CD14-positive monocyte (primary cell): ENCODE results near the gene SLC16A13. TPM values are rescaled to one million over a fixed set of nuclear protein-coding genes. Genes with fewer than 3 reads are reported as not detected.
A peak's percentile ranks its signal among the peaks of the same experiment; 100 is the strongest.

Experiments used
- DNase-seq, 3 donors: peaks; one replicate each; pipeline ENCODE4 v3.0.0-alpha.2; 2011 to 2022
- H2AFZ ChIP-seq: 2 replicates; pipeline ENCODE4 v1.6.0; 2012; ENCODE audit warnings: mild to moderate bottlenecking, low read depth, low read length, inconsistent platforms; ENCODE audit not compliant: insufficient read depth, poor library complexity, severe bottlenecking
- H3K27ac ChIP-seq, 2 donors: 1 replicate in 1 of 2; 2 replicates in 1 of 2; pipeline ENCODE4 v1.5.1; 2012 to 2013; ENCODE audit warnings: low read length in 2 of 2, control low read depth in 1 of 2, inconsistent platforms in 1 of 2, low read depth in 1 of 2, mild to moderate bottlenecking in 1 of 2
- H3K27me3 ChIP-seq, 2 donors: one replicate each; pipeline versions ENCODE4 v1.6.0 to v1.6.1; 2011 to 2013; ENCODE audit warnings: low read length in 2 of 2; ENCODE audit not compliant: control insufficient read depth in 2 of 2, insufficient read depth in 2 of 2
- H3K36me3 ChIP-seq, 2 donors: replicated peaks in 1 of 2; 1 replicate in 1 of 2; 2 replicates in 1 of 2; pipeline versions ENCODE4 v1.5.1 to v1.6.1; 2012 to 2013; ENCODE audit warnings: low read length in 2 of 2, control low read depth in 1 of 2, inconsistent platforms in 1 of 2, mild to moderate bottlenecking in 1 of 2; ENCODE audit not compliant: insufficient read depth in 2 of 2, control insufficient read depth in 1 of 2
- H3K4me1 ChIP-seq, 2 donors: 1 replicate in 1 of 2; 2 replicates in 1 of 2; pipeline versions ENCODE4 v1.5.1 to v1.6.1; 2012 to 2013; ENCODE audit warnings: low read length in 2 of 2, control low read depth in 1 of 2, inconsistent platforms in 1 of 2, mild to moderate bottlenecking in 1 of 2, moderate library complexity in 1 of 2; ENCODE audit not compliant: insufficient read depth in 2 of 2, control insufficient read depth in 1 of 2
- H3K4me2 ChIP-seq: replicated peaks from 2 replicates; pipeline ENCODE3; 2012; ENCODE audit warnings: low read length, moderate library complexity, mild to moderate bottlenecking; ENCODE audit not compliant: poor library complexity, severe bottlenecking; ENCODE audit errors: extremely low read depth
- H3K4me3 ChIP-seq, 3 experiments: fragments of 200-600 bp in 1 of 3; sonication (generic) in 1 of 3; replicated peaks in 1 of 3; 1 replicate in 2 of 3; 2 replicates in 1 of 3; pipeline ENCODE4 v1.5.1; 2011 to 2013; ENCODE audit warnings: low read length in 3 of 3, mild to moderate bottlenecking in 3 of 3, control low read depth in 2 of 3, low read depth in 2 of 3, inconsistent platforms in 1 of 3, moderate library complexity in 1 of 3
- H3K79me2 ChIP-seq: 2 replicates; pipeline ENCODE4 v1.6.0; 2012; ENCODE audit warnings: mild to moderate bottlenecking, control low read depth, inconsistent platforms, low read length, moderate library complexity; ENCODE audit not compliant: insufficient read depth
- H3K9ac ChIP-seq: 2 replicates; pipeline ENCODE4 v1.6.0; 2017; ENCODE audit warnings: low read length, mild to moderate bottlenecking; ENCODE audit not compliant: insufficient read depth, poor library complexity, severe bottlenecking
- H3K9me3 ChIP-seq, 2 donors: replicated peaks in 1 of 2; 1 replicate in 1 of 2; 2 replicates in 1 of 2; pipeline versions ENCODE4 v1.5.1 to v1.6.1; 2012 to 2013; ENCODE audit warnings: low read length in 2 of 2, control low read depth in 1 of 2; ENCODE audit not compliant: control insufficient read depth in 1 of 2, insufficient read depth in 1 of 2
- H4K20me1 ChIP-seq: 2 replicates; pipeline ENCODE4 v1.6.0; 2012; ENCODE audit warnings: mild to moderate bottlenecking, low read length, control low read depth, moderate library complexity; ENCODE audit not compliant: insufficient read depth
- H3K27ac Mint-ChIP-seq, 7 donors: one replicate each; pipeline ENCODE4 v1.8.0; 2020; ENCODE audit warnings: mild to moderate bottlenecking in 7 of 7, mixed read lengths in 7 of 7, moderate library complexity in 6 of 7, inconsistent platforms in 2 of 7
- H3K27me3 Mint-ChIP-seq, 3 donors: one replicate each; pipeline ENCODE4 v1.8.0; 2021 to 2022; ENCODE audit warnings: low read depth in 3 of 3, mild to moderate bottlenecking in 3 of 3, mixed read lengths in 3 of 3, moderate library complexity in 3 of 3, inconsistent platforms in 1 of 3
- H3K36me3 Mint-ChIP-seq, 2 donors: one replicate each; pipeline ENCODE4 v1.8.0; 2020; ENCODE audit warnings: mixed read lengths in 2 of 2, inconsistent platforms in 1 of 2, mild to moderate bottlenecking in 1 of 2
- H3K4me1 Mint-ChIP-seq: one replicate; pipeline ENCODE4 v1.8.0; 2020; ENCODE audit warnings: mild to moderate bottlenecking, mixed read lengths
- H3K4me3 Mint-ChIP-seq, 2 donors: one replicate each; pipeline ENCODE4 v1.8.0; 2020; ENCODE audit warnings: mild to moderate bottlenecking in 2 of 2, mixed read lengths in 2 of 2, moderate library complexity in 1 of 2
- H3K9me3 Mint-ChIP-seq, 7 donors: one replicate each; pipeline ENCODE4 v1.8.0; 2020 to 2022; ENCODE audit warnings: mixed read lengths in 7 of 7, mild to moderate bottlenecking in 6 of 7, moderate library complexity in 6 of 7, inconsistent platforms in 2 of 7
- WGBS: methylation state at CpG from one replicate; pipeline ENCODE4 v1.1.5; 2013; ENCODE audit warnings: missing lambda C conversion rate; ENCODE audit not compliant: insufficient coverage; 5-methylcytosine and 5-hydroxymethylcytosine counted together
- intact Hi-C, 2 donors: fragments of 100-400 bp; cut with micrococcal nuclease; formaldehyde crosslinking; loops; one replicate each; pipeline versions ENCODE4 v1.15.0 to v1.15.1; 2023
- polyA plus RNA-seq, 3 donors: library from polyadenylated mRNA; depleted of rRNA in 1 of 3; unstranded in 2 of 3; stranded (reverse) in 1 of 3; fragments of 300-500 nt in 2 of 3; fragments of >200 nt in 1 of 3; fragmentation: Illumina TruSeq in 2 of 3; gene quantifications; 1 replicate in 2 of 3; 2 replicates in 1 of 3; pipeline ENCODE4 v1.2.3, GENCODE V29; 2012 to 2021
- TF ChIP-seq, protein P1 (sequence below): fragments of 200-600 bp; IDR thresholded peaks from one replicate; pipeline ENCODE4 v1.8.0; 2022; ENCODE audit warnings: antibody characterized with exemption, mild to moderate bottlenecking

The SLC16A13 gene
- polyA plus RNA-seq, 3 donors, result 0.93 to 3.1 (median 2.2) TPM

DNA sequence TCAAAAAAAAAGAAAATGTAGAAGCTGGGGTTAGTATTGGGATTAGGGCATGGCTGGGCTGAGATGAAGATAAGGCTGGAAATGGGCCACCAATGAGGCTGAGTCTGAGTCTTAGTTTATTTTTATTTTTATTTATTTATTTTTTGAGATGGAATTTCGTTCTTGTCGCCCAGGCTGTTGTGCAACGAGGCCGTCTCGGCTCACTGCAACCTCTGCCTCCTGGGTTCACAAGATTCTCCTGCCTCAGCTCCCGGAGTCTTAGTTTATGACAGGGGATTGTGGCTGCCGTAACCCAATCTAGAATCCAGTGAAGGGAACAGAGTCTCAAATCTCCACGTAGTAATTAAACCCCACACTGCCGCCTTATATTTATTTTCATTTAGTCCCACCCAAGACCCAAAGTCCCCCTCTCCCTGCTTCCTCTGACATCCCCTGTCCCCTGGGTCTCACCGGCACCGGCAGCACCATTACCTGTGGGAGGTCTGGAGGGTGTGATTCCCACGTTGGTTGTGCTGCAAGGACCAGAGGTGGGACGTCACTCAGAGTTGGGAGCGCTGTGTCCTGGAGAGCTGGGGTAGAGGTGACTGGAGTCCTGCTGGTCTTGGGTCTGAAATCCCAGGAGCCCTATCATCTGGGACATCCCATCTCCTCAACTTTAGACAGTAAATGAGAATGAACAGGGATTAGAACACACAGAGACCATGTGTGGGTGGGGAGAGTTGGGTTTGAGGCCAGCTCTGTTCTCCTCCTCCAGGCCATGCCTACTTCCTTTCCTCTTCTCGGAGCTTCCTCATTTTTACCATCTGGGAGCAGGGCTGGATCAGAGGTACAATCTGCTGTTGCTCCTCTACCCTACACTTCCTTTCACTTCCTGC lies 44.0 kb downstream of the SLC16A13 start, which contains the start of gene CLEC10A:
Gene CLEC10A (minus strand): TSS at position 671 of the 875 bp plus-strand sequence. CDS start 1,439 bp downstream, outside the sequence.
- DNase-seq, result peak in 2 of 3 donors; percentile 51 to 60
- Histone ChIP-seq H3K9ac (no peak within 1 kb of the TSS), H3K27ac (peak within 1 kb of the TSS; percentile 47 to 50), H3K4me2 (peak within 1 kb of the TSS; percentile 46), H2AFZ (peak within 1 kb of the TSS; percentile 53), H3K4me1 (peaks cover 50 to 60% of the 10 kb centered on the region in 2 donors), H3K4me3 (peak within 1 kb of the TSS in 2 of 3 experiments; percentile 25 to 64), H3K79me2 (no peaks in the 10 kb centered on the region), H3K36me3 (peaks cover 0 to 3% of the 10 kb centered on the region in 2 donors), H3K27me3 (no peaks in the 10 kb centered on the region), H3K9me3 (no peaks in the 10 kb centered on the region), H4K20me1 (no peaks in the 10 kb centered on the region)
- peaks cover 2 to 10% (median 8%) of the 10 kb centered on the region in 3 donors for H3K27me3 Mint-ChIP-seq
- H3K4me1 Mint-ChIP-seq, result peaks cover 63% of the 10 kb centered on the region
- H3K9me3 Mint-ChIP-seq, result peaks cover 0 to 6% (median 2%) of the 10 kb centered on the region in 7 donors
- WGBS, result 35% methylated on average over 6 of the region's 15 CpGs
- peaks cover 24 to 29% of the 10 kb centered on the region in 2 donors for H3K36me3 Mint-ChIP-seq
- intact Hi-C loops, result loop anchor here in 1 of 2 donors (10.0 kb wide), 1 partner anchor 1525 kb away; no protein-coding TSS in a partner anchor
- H3K27ac Mint-ChIP-seq, result peak within 1 kb of the TSS; percentile 71 to 90 (median 78)
- peak within 1 kb of the TSS; percentile 70 to 78 for H3K4me3 Mint-ChIP-seq
- TF ChIP-seq, protein P1, sequence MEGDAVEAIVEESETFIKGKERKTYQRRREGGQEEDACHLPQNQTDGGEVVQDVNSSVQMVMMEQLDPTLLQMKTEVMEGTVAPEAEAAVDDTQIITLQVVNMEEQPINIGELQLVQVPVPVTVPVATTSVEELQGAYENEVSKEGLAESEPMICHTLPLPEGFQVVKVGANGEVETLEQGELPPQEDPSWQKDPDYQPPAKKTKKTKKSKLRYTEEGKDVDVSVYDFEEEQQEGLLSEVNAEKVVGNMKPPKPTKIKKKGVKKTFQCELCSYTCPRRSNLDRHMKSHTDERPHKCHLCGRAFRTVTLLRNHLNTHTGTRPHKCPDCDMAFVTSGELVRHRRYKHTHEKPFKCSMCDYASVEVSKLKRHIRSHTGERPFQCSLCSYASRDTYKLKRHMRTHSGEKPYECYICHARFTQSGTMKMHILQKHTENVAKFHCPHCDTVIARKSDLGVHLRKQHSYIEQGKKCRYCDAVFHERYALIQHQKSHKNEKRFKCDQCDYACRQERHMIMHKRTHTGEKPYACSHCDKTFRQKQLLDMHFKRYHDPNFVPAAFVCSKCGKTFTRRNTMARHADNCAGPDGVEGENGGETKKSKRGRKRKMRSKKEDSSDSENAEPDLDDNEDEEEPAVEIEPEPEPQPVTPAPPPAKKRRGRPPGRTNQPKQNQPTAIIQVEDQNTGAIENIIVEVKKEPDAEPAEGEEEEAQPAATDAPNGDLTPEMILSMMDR, result no peak

DNA sequence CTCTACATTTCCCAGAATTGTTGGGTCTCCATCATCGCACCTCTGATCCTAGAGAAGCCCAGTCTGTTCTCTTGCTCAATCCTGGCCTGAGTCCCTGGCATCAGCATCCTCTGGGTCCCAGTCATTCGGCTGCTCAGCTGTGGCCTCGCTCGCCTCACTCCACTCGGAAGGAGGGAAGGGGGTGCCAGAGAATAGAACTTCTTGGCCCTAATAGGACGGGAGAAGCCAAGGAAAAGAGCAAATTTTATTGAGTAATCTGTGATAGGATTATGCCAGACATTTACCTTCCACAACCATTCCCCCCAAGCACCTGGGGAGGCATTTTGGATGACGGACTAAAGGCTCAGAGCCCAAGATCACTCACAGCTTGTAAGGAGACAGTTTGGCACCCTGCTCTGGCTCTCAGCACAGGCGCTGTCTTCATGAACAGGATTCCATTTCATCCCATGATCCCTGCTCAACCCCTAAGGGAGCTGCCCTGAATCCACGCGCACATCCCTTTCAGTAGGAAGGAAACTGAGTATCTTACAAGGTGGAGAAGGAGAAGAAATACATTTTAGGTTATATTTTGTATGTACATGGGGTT lies 44.7 kb downstream of the SLC16A13 start:
- Histone ChIP-seq H3K4me3 (peak overlapping the region in 1 of 3 experiments; percentile 64), H3K27ac (peak overlapping the region; percentile 47 to 50), H3K36me3 (no peaks in the 10 kb centered on the region), H3K27me3 (no peaks in the 10 kb centered on the region), H3K9me3 (no peaks in the 10 kb centered on the region), H3K79me2 (no peaks in the 10 kb centered on the region), H4K20me1 (no peaks in the 10 kb centered on the region), H3K9ac (no peak overlapping the region), H3K4me1 (peaks cover 50 to 60% of the 10 kb centered on the region in 2 donors), H3K4me2 (peak overlapping the region; percentile 46), H2AFZ (no peak overlapping the region)
- Mint-ChIP-seq H3K9me3 (peaks cover 0 to 6% (median 2%) of the 10 kb centered on the region in 7 donors), H3K4me1 (peaks cover 63% of the 10 kb centered on the region), H3K4me3 (peak overlapping the region; percentile 17 to 78), H3K36me3 (peaks cover 18 to 22% of the 10 kb centered on the region in 2 donors), H3K27ac (peak overlapping the region in 5 of 7 donors; percentile 7 to 82 (median 71)), H3K27me3 (peaks cover 2 to 8% (median 8%) of the 10 kb centered on the region in 3 donors)
- TF ChIP-seq, protein P1, result no peak
- intact Hi-C loops, result no loop called here
- no peak for DNase-seq
- WGBS, result 48% methylated on average over 4 of the region's 10 CpGs
